ENCODE measurements around the gene PTPRD. TPM values are rescaled to one million over a fixed set of nuclear protein-coding genes. Genes with fewer than 3 reads are reported as not detected.

The PTPRD gene
- total RNA-seq, 1 experiment from 2014 or later: 69.6 TPM

DNA sequence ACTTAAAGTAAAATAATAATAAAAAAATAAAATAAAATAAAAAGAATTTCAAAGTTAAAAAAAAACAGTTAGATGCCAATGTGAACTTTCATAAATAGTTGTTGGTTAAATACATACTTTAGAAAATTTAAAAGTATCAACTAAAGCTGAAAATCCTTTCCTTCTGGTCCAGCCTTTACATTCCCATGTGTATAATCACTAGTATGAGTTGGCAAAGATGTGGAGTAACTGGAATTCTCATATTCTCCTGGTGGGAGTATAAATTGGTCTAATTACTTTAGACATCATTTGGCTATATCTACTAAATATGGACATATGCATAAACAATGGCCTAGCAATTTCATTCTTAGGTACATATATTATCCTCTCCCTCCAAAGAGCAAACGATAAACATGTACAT, 619.9 kb downstream of the PTPRD start:
- H3K36me3 Mint-ChIP-seq: peaks cover 17% of the 10 kb centered on the region
- CTCF ChIA-PET: no interaction called here
- TF ChIP-seq, protein P1, sequence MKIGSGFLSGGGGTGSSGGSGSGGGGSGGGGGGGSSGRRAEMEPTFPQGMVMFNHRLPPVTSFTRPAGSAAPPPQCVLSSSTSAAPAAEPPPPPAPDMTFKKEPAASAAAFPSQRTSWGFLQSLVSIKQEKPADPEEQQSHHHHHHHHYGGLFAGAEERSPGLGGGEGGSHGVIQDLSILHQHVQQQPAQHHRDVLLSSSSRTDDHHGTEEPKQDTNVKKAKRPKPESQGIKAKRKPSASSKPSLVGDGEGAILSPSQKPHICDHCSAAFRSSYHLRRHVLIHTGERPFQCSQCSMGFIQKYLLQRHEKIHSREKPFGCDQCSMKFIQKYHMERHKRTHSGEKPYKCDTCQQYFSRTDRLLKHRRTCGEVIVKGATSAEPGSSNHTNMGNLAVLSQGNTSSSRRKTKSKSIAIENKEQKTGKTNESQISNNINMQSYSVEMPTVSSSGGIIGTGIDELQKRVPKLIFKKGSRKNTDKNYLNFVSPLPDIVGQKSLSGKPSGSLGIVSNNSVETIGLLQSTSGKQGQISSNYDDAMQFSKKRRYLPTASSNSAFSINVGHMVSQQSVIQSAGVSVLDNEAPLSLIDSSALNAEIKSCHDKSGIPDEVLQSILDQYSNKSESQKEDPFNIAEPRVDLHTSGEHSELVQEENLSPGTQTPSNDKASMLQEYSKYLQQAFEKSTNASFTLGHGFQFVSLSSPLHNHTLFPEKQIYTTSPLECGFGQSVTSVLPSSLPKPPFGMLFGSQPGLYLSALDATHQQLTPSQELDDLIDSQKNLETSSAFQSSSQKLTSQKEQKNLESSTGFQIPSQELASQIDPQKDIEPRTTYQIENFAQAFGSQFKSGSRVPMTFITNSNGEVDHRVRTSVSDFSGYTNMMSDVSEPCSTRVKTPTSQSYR (CRISPR knock-in tag; IDR thresholded peaks at IDR 0.05): no peak
- TF ChIP-seq, protein P2, sequence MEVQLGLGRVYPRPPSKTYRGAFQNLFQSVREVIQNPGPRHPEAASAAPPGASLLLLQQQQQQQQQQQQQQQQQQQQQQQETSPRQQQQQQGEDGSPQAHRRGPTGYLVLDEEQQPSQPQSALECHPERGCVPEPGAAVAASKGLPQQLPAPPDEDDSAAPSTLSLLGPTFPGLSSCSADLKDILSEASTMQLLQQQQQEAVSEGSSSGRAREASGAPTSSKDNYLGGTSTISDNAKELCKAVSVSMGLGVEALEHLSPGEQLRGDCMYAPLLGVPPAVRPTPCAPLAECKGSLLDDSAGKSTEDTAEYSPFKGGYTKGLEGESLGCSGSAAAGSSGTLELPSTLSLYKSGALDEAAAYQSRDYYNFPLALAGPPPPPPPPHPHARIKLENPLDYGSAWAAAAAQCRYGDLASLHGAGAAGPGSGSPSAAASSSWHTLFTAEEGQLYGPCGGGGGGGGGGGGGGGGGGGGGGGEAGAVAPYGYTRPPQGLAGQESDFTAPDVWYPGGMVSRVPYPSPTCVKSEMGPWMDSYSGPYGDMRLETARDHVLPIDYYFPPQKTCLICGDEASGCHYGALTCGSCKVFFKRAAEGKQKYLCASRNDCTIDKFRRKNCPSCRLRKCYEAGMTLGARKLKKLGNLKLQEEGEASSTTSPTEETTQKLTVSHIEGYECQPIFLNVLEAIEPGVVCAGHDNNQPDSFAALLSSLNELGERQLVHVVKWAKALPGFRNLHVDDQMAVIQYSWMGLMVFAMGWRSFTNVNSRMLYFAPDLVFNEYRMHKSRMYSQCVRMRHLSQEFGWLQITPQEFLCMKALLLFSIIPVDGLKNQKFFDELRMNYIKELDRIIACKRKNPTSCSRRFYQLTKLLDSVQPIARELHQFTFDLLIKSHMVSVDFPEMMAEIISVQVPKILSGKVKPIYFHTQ (CRISPR knock-in tag; IDR thresholded peaks at IDR 0.05): no peak
- TF ChIP-seq, protein P3, sequence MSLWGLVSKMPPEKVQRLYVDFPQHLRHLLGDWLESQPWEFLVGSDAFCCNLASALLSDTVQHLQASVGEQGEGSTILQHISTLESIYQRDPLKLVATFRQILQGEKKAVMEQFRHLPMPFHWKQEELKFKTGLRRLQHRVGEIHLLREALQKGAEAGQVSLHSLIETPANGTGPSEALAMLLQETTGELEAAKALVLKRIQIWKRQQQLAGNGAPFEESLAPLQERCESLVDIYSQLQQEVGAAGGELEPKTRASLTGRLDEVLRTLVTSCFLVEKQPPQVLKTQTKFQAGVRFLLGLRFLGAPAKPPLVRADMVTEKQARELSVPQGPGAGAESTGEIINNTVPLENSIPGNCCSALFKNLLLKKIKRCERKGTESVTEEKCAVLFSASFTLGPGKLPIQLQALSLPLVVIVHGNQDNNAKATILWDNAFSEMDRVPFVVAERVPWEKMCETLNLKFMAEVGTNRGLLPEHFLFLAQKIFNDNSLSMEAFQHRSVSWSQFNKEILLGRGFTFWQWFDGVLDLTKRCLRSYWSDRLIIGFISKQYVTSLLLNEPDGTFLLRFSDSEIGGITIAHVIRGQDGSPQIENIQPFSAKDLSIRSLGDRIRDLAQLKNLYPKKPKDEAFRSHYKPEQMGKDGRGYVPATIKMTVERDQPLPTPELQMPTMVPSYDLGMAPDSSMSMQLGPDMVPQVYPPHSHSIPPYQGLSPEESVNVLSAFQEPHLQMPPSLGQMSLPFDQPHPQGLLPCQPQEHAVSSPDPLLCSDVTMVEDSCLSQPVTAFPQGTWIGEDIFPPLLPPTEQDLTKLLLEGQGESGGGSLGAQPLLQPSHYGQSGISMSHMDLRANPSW (CRISPR knock-in tag; conservative IDR thresholded peaks at IDR 0.05; ENCODE audit: low read depth): no peak
- TF ChIP-seq TEAD1 (CRISPR knock-in tag; IDR thresholded peaks at IDR 0.05): no peak
- no peak for TF ChIP-seq NFE2L1 (CRISPR knock-in tag; IDR thresholded peaks at IDR 0.05)
- TF ChIP-seq CREB1 (CRISPR knock-in tag; IDR thresholded peaks at IDR 0.05): no peak
- TF ChIP-seq, protein P4, sequence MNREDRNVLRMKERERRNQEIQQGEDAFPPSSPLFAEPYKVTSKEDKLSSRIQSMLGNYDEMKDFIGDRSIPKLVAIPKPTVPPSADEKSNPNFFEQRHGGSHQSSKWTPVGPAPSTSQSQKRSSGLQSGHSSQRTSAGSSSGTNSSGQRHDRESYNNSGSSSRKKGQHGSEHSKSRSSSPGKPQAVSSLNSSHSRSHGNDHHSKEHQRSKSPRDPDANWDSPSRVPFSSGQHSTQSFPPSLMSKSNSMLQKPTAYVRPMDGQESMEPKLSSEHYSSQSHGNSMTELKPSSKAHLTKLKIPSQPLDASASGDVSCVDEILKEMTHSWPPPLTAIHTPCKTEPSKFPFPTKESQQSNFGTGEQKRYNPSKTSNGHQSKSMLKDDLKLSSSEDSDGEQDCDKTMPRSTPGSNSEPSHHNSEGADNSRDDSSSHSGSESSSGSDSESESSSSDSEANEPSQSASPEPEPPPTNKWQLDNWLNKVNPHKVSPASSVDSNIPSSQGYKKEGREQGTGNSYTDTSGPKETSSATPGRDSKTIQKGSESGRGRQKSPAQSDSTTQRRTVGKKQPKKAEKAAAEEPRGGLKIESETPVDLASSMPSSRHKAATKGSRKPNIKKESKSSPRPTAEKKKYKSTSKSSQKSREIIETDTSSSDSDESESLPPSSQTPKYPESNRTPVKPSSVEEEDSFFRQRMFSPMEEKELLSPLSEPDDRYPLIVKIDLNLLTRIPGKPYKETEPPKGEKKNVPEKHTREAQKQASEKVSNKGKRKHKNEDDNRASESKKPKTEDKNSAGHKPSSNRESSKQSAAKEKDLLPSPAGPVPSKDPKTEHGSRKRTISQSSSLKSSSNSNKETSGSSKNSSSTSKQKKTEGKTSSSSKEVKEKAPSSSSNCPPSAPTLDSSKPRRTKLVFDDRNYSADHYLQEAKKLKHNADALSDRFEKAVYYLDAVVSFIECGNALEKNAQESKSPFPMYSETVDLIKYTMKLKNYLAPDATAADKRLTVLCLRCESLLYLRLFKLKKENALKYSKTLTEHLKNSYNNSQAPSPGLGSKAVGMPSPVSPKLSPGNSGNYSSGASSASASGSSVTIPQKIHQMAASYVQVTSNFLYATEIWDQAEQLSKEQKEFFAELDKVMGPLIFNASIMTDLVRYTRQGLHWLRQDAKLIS (CRISPR knock-in tag; IDR thresholded peaks at IDR 0.05; ENCODE audit: borderline replicate concordance): no peak
- TF ChIP-seq ZNF671 (CRISPR knock-in tag; IDR thresholded peaks at IDR 0.05): no peak
- no peak for TF ChIP-seq JAZF1 (CRISPR knock-in tag; IDR thresholded peaks at IDR 0.05)
- no peak for TF ChIP-seq ZNF121 (CRISPR knock-in tag; IDR thresholded peaks at IDR 0.05)
- TF ChIP-seq NR1H2 (CRISPR knock-in tag; IDR thresholded peaks at IDR 0.05): no peak
- no peak for TF ChIP-seq FOXP1 (CRISPR knock-in tag; IDR thresholded peaks at IDR 0.05; ENCODE audit: borderline replicate concordance)
- ATAC-seq: no peak
- H3K4me3 Mint-ChIP-seq: no peak overlapping the region
- H3K9me3 Mint-ChIP-seq: peaks cover 22% of the 10 kb centered on the region
- no peak for DNase-seq (ENCODE audit: low spot score)
- no peak overlapping the region for H3K27ac Mint-ChIP-seq
- H3K27me3 Mint-ChIP-seq (ENCODE audit: low read depth): peaks cover 2% of the 10 kb centered on the region
- POLR2A ChIA-PET: no interaction called here
- peaks cover 28% of the 10 kb centered on the region for H3K4me1 Mint-ChIP-seq

DNA sequence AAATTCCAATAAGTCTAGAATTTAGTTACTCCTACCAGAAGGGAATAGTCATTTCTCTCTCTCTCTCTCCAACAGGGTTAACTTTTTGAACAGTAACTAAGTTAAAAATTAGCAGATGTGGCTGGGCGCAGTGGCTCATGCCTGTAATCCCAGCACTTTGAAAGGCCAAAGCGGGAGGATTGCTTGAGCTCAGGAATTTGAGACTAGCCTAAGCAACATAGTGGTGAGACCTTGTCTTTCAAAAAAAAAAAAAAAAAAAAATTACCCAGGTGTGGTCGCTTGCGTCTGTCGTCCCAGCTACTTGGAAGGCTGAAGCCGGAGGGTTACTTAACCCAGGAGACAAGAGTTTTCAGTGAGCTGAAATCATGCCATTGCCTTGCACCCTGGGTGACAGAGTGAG, 639.7 kb downstream of the PTPRD start:
- H3K4me3 Mint-ChIP-seq: no peak overlapping the region
- peak; percentile 60 for ATAC-seq
- H3K27me3 Mint-ChIP-seq (ENCODE audit: low read depth): no peaks in the 10 kb centered on the region
- DNase-seq (ENCODE audit: low spot score): no peak
- ChIA-PET POLR2A (interaction anchor here (0.5 to 0.6 kb wide), 2 partner anchors 390 to 425 kb away, joined by 4 read pairs; no protein-coding TSS in a partner anchor), CTCF (interaction anchor here (0.7 to 1.9 kb wide), 4 partner anchors 25 to 95 kb away, joined by 4 to 7 read pairs (median 4); no protein-coding TSS in a partner anchor)
- H3K9me3 Mint-ChIP-seq: no peaks in the 10 kb centered on the region
- H3K27ac Mint-ChIP-seq: no peak overlapping the region
- H3K4me1 Mint-ChIP-seq: peaks cover 4% of the 10 kb centered on the region
- no peaks in the 10 kb centered on the region for H3K36me3 Mint-ChIP-seq
- TF ChIP-seq TEAD4 (CRISPR knock-in tag; IDR thresholded peaks at IDR 0.05) (no peak), CREM (CRISPR knock-in tag; IDR thresholded peaks at IDR 0.05) (no peak), CBFB (CRISPR knock-in tag; IDR thresholded peaks at IDR 0.05; ENCODE audit: low read depth) (no peak)
- TF ChIP-seq, protein P5, sequence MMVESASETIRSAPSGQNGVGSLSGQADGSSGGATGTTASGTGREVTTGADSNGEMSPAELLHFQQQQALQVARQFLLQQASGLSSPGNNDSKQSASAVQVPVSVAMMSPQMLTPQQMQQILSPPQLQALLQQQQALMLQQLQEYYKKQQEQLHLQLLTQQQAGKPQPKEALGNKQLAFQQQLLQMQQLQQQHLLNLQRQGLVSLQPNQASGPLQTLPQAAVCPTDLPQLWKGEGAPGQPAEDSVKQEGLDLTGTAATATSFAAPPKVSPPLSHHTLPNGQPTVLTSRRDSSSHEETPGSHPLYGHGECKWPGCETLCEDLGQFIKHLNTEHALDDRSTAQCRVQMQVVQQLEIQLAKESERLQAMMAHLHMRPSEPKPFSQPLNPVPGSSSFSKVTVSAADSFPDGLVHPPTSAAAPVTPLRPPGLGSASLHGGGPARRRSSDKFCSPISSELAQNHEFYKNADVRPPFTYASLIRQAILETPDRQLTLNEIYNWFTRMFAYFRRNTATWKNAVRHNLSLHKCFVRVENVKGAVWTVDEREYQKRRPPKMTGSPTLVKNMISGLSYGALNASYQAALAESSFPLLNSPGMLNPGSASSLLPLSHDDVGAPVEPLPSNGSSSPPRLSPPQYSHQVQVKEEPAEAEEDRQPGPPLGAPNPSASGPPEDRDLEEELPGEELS (CRISPR knock-in tag; IDR thresholded peaks at IDR 0.05): no peak
- TF ChIP-seq, protein P6, sequence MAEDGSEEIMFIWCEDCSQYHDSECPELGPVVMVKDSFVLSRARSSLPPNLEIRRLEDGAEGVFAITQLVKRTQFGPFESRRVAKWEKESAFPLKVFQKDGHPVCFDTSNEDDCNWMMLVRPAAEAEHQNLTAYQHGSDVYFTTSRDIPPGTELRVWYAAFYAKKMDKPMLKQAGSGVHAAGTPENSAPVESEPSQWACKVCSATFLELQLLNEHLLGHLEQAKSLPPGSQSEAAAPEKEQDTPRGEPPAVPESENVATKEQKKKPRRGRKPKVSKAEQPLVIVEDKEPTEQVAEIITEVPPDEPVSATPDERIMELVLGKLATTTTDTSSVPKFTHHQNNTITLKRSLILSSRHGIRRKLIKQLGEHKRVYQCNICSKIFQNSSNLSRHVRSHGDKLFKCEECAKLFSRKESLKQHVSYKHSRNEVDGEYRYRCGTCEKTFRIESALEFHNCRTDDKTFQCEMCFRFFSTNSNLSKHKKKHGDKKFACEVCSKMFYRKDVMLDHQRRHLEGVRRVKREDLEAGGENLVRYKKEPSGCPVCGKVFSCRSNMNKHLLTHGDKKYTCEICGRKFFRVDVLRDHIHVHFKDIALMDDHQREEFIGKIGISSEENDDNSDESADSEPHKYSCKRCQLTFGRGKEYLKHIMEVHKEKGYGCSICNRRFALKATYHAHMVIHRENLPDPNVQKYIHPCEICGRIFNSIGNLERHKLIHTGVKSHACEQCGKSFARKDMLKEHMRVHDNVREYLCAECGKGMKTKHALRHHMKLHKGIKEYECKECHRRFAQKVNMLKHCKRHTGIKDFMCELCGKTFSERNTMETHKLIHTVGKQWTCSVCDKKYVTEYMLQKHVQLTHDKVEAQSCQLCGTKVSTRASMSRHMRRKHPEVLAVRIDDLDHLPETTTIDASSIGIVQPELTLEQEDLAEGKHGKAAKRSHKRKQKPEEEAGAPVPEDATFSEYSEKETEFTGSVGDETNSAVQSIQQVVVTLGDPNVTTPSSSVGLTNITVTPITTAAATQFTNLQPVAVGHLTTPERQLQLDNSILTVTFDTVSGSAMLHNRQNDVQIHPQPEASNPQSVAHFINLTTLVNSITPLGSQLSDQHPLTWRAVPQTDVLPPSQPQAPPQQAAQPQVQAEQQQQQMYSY (CRISPR knock-in tag; IDR thresholded peaks at IDR 0.05): no peak
